ENCODE data around the gene PKDREJ.
"Not testable (repeated sequence)": the region's sequence is repeated elsewhere in the genome, so short reads cannot be mapped to it uniquely, and the experiment has no call there.

DNA sequence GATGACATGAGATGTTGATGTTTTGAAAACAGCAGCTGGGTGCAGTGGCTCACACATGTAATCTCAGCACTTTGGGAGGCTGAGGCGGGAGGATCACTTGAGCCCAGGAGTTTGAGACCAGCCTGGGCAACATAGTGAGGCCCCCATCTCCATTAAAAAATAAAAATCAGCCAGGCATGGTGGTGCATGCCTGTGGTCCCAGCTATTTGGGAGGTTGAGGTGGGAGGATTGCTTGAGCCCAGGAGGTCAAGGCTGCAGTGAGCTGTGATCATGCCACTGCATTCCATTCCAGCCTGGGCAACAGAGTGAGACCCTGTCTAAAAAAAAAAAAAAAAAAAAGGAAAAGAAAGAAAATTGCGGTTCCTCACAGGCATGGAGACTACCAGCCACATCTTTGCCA, 49.7 kb upstream of the PKDREJ start:
- TF ChIP-seq EP300, CTCF (IDR thresholded peaks at IDR 0.05): not testable (repeated sequence)

Data from ovary (tissue), 3 donors.